ENCODE measurements around the gene RASAL2. TPM values are rescaled to one million over a fixed set of nuclear protein-coding genes. Genes with fewer than 3 reads are reported as not detected.
"Not testable (repeated sequence)": the region's sequence is repeated elsewhere in the genome, so short reads cannot be mapped to it uniquely, and the experiment has no call there.

The RASAL2 gene
- total RNA-seq, 2 experiments from 2014 or later, result not detected

DNA sequence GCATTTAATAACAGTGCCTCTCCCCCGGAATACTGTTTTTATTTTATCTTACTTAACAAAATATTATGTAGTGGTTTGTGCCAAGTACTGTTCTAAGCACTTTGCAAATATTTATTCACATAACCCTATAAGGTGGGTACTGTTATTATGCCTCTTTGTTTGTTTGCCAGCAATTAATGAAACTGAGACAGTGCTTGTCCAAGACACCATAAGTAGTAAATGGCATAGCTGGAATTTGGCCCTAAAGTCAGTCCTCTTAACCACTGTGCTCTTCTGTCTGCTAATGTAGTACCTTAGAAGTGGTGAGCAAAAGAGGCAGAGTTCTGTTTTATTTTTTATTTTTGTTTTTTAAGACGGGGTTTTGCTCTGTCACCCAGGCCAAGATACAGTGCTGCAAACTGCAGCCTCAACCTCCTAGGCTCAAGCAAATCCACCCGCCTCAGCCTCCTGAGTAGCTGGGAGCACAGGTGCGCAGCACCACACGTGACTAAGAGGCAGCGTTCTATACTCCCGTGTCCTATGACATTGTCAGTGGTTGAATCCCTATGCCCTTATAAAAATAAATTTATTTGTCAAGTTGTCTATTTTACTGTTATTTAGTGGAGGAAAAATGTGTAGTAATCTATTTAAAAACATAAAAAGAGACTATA, 237.1 kb downstream of the RASAL2 start:
- CTCF ChIA-PET, result no interaction called here
- intact Hi-C loops (cut with micrococcal nuclease), result no loop called here

DNA sequence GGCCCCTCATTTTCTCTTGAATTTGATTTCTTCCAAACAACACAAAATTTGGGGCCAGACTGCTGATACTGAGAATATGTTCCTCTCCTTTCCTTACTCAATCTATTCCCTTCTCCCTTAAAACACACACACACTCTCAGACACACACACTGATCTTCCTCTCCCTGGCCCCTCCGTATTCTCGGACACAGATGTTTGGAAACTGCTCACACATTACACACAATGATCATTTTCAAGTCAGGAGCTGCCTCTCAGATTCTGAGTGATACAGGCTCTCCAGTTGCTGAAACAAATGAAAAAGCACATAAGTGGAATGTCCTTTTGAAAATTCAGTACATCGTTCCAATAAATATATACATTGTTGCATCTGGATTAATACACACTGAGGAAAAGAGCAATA, 241.5 kb downstream of the RASAL2 start:
- H3K4me1 Mint-ChIP-seq (ENCODE audit: low read depth), result no peaks in the 10 kb centered on the region
- H3K27ac Mint-ChIP-seq, result no peak overlapping the region
- intact Hi-C loops (cut with micrococcal nuclease), result no loop called here
- peaks cover 2% of the 10 kb centered on the region for H3K27me3 Mint-ChIP-seq (ENCODE audit: low read depth)
- no peaks in the 10 kb centered on the region for H3K36me3 Mint-ChIP-seq (ENCODE audit: low read depth)
- no peak for DNase-seq
- H3K4me3 Mint-ChIP-seq, result no peak overlapping the region
- CTCF ChIA-PET, result no interaction called here
- no peaks in the 10 kb centered on the region for H3K9me3 Mint-ChIP-seq

More for the DNA sequence above, 237.1 kb downstream of the RASAL2 start:
- H3K27ac Mint-ChIP-seq, result no peak overlapping the region
- no peaks in the 10 kb centered on the region for H3K36me3 Mint-ChIP-seq (ENCODE audit: low read depth)
- DNase-seq, result no peak
- no peaks in the 10 kb centered on the region for H3K4me1 Mint-ChIP-seq (ENCODE audit: low read depth)
- H3K4me3 Mint-ChIP-seq, result no peak overlapping the region
- H3K27me3 Mint-ChIP-seq (ENCODE audit: low read depth), result peaks cover 3% of the 10 kb centered on the region
- no peaks in the 10 kb centered on the region for H3K9me3 Mint-ChIP-seq

DNA sequence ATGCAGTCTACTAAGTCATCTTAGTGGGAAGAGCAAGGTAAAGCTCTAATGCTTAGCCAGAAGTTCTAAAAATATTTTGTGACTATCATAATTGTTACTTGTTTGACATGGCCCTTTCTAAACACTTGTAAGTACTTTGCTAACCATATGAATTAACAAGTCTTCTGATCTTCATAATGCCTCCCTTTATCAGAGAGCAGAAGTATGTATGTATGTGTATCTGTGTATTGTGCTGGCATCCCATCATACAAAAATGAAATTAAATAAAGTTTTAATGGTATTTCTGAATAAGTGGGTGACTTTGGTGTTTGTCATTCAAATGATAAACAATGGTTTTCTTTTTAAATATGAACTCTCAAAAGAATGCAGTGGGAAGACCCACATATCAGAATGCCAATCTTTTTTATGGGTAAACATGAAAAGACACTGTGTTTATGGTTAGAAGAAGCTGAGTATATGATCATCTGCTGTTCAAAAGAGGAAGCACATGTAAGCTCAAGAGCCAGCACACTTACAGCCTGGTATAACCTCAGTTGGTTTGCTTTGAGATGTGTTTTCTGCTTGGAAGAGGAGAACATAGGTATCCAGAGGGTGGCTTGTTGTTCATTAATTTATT, 243.3 kb downstream of the RASAL2 start:
- H3K27ac Mint-ChIP-seq, result no peak overlapping the region
- CTCF ChIA-PET, result interaction anchor here (0.6 to 0.7 kb wide), 3 partner anchors 15 to 293 kb away, joined by 4 to 8 read pairs (median 7); no protein-coding TSS in a partner anchor
- no peaks in the 10 kb centered on the region for H3K4me1 Mint-ChIP-seq (ENCODE audit: low read depth)
- H3K9me3 Mint-ChIP-seq, result no peaks in the 10 kb centered on the region
- peaks cover 5% of the 10 kb centered on the region for H3K27me3 Mint-ChIP-seq (ENCODE audit: low read depth)
- no peak overlapping the region for H3K4me3 Mint-ChIP-seq
- intact Hi-C loops (cut with micrococcal nuclease), result no loop called here
- DNase-seq, result no peak
- H3K36me3 Mint-ChIP-seq (ENCODE audit: low read depth), result no peaks in the 10 kb centered on the region

DNA sequence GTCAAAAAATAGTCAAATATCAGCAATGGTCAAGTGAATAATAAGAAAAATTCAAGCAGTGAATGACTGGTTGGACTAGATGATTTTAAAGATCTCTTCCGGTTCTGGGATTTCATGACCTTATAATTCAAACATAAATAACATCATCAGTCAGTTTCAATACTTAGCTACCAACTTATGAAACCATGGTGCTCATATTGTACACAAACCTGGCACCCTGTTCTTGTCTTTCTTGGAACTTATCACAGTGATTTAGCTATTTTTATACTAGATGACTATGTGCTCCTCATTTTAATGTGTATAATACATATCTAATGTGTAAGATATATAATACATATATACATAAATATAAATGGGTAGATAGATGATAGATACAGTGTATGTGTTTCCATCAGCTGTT, 245.9 kb downstream of the RASAL2 start:
- Mint-ChIP-seq H3K27me3 (ENCODE audit: low read depth) (peaks cover 5% of the 10 kb centered on the region), H3K4me1 (ENCODE audit: low read depth) (no peaks in the 10 kb centered on the region), H3K27ac (no peak overlapping the region), H3K9me3 (no peaks in the 10 kb centered on the region), H3K36me3 (ENCODE audit: low read depth) (no peaks in the 10 kb centered on the region), H3K4me3 (no peak overlapping the region)
- intact Hi-C loops (cut with micrococcal nuclease), result no loop called here
- CTCF ChIA-PET, result no interaction called here
- DNase-seq, result no peak

DNA sequence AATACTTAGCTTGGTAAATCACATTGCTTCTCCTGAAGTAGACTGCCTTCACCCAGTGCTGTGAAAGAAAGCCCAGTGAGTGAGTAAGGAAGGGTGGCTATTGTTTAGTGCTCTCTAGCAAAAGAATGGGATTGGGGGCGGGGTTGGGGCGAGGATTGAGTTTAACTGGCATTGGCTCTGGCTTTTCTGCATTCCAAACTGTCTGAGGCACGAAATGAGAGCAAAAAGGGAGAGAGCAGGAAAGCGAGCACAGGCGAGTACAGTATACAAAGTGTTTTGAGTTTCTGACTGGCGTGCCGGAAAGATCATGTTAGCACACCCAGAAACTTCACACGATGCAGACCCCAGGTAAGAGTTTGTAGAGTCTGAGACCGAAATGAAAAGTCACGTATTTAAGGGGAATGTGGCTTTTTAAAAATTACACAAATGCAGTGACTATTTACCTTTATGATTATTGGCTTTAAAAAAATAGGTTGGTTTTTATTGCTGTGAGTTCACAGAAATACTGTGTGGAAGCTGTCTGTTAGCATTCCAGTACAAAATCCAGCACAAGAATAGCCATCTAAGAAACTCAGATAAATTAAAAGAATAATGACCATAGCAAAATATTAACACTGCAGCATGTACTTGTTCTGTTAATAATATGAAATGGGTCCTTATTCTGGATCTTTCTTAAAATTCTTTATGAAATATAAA, 247.5 kb downstream of the RASAL2 start:
- H3K36me3 Mint-ChIP-seq (ENCODE audit: low read depth), result no peaks in the 10 kb centered on the region
- H3K4me1 Mint-ChIP-seq (ENCODE audit: low read depth), result no peaks in the 10 kb centered on the region
- H3K9me3 Mint-ChIP-seq, result no peaks in the 10 kb centered on the region
- H3K27ac Mint-ChIP-seq, result no peak overlapping the region
- H3K27me3 Mint-ChIP-seq (ENCODE audit: low read depth), result peaks cover 5% of the 10 kb centered on the region
- intact Hi-C loops (cut with micrococcal nuclease), result no loop called here
- DNase-seq, result no peak
- CTCF ChIA-PET, result no interaction called here
- H3K4me3 Mint-ChIP-seq, result no peak overlapping the region

DNA sequence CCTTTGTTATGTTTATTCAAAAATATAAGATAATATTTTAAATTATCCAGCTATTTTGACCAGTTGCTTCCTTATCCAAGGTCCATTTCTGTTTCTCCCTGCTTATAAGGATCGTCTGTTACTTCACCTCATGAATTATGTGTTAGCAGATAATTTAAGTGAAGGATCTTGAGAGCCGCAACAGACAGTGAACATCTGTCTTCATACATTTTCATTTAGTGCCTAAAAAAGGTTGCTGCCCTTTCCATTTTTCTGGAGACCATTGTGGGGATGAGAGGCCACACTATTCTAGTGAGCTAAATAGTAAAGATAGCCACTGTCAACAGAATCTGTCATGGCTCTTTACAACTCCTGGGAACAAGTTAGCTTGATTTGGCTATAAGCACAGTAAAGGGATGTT, 248.8 kb downstream of the RASAL2 start:
- CTCF ChIA-PET, result no interaction called here
- no peak for DNase-seq
- no peaks in the 10 kb centered on the region for H3K9me3 Mint-ChIP-seq
- no peaks in the 10 kb centered on the region for H3K4me1 Mint-ChIP-seq (ENCODE audit: low read depth)
- H3K27me3 Mint-ChIP-seq (ENCODE audit: low read depth), result peaks cover 3% of the 10 kb centered on the region
- H3K27ac Mint-ChIP-seq, result no peak overlapping the region
- H3K4me3 Mint-ChIP-seq, result no peak overlapping the region
- no peaks in the 10 kb centered on the region for H3K36me3 Mint-ChIP-seq (ENCODE audit: low read depth)
- intact Hi-C loops (cut with micrococcal nuclease), result no loop called here

DNA sequence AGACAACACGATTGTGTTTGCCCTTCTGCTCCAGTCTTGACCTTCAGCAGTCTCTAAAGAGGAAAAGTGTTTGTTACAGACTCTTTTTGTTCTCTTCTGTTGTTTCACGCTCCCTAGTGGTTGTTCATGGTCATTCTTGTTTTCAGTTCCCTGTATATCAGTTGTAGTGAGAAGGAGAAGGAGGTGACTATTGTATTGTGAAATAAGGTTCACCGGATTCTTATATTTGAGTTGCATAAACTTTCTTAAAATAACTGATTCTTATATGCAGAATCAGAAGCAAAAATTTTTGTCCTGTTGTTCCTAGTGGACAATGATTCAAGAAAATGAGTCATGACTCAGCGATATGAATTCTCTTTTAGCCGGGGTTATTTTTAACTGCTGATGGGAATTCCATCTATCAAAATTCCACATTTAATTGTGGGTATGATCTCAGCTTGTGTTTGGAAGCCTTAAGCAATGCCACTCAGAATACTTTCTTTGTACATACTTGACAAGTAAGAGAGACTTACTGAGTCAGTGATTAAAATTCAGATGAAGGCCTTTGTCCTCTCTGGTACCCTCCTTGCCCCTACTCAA, 250.7 kb downstream of the RASAL2 start:
- Mint-ChIP-seq H3K36me3 (ENCODE audit: low read depth) (no peaks in the 10 kb centered on the region), H3K4me1 (ENCODE audit: low read depth) (no peaks in the 10 kb centered on the region), H3K4me3 (no peak overlapping the region), H3K9me3 (no peaks in the 10 kb centered on the region), H3K27ac (no peak overlapping the region), H3K27me3 (ENCODE audit: low read depth) (peaks cover 3% of the 10 kb centered on the region)
- CTCF ChIA-PET, result no interaction called here
- no peak for DNase-seq
- intact Hi-C loops (cut with micrococcal nuclease), result no loop called here

DNA sequence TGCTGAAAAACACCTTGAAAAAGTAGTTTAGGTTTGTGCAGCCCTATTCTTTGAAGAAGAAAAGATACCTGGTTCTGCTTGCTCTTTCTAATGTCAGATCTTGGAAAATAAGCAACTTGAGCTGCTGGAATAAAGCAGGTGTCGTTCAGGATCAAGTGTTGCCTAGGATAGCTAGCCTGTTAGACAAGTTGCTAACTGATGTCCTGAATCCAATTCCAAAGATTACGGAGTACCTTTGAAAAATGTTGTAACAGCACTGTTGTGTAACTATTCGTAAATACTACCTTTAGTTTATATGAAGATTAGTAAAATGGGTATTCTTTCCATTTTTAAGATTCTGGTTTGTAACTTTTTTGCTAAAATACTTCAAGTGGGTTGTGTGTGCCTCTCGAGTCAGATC, 251.3 kb downstream of the RASAL2 start:
- CTCF ChIA-PET, result interaction anchor here (0.6 kb wide), 2 partner anchors 20 to 212 kb away, joined by 3 to 4 read pairs; no protein-coding TSS in a partner anchor
- Mint-ChIP-seq H3K27ac (no peak overlapping the region), H3K9me3 (no peaks in the 10 kb centered on the region), H3K4me3 (no peak overlapping the region), H3K27me3 (ENCODE audit: low read depth) (peaks cover 3% of the 10 kb centered on the region), H3K36me3 (ENCODE audit: low read depth) (no peaks in the 10 kb centered on the region), H3K4me1 (ENCODE audit: low read depth) (no peaks in the 10 kb centered on the region)
- intact Hi-C loops (cut with micrococcal nuclease), result no loop called here
- DNase-seq, result no peak

DNA sequence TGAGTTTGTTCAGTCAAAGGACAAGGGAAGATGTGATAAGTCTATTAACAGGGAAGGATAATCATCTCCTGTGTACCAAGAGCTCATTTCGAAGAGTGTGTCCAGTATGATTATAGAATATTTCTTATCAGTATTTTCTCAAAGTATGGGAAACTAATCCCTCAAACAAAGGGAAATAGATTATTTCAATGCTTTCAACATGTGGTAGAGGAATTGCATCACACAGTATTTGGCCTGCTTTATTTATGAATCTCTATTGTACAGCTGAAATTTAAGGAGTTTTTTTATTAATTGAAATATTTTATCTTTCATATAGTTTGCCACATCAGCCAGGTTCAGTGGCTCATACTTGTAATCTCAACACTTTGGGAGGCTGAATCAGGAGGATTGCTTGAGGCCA, 251.9 kb downstream of the RASAL2 start:
- peaks cover 3% of the 10 kb centered on the region for H3K27me3 Mint-ChIP-seq (ENCODE audit: low read depth)
- no peaks in the 10 kb centered on the region for H3K9me3 Mint-ChIP-seq
- H3K27ac Mint-ChIP-seq, result no peak overlapping the region
- intact Hi-C loops (cut with micrococcal nuclease), result no loop called here
- no peaks in the 10 kb centered on the region for H3K36me3 Mint-ChIP-seq (ENCODE audit: low read depth)
- no peak for DNase-seq
- H3K4me3 Mint-ChIP-seq, result no peak overlapping the region
- CTCF ChIA-PET, result interaction anchor here (0.6 kb wide), 2 partner anchors 19 to 213 kb away, joined by 3 to 4 read pairs; no protein-coding TSS in a partner anchor
- H3K4me1 Mint-ChIP-seq (ENCODE audit: low read depth), result no peaks in the 10 kb centered on the region

DNA sequence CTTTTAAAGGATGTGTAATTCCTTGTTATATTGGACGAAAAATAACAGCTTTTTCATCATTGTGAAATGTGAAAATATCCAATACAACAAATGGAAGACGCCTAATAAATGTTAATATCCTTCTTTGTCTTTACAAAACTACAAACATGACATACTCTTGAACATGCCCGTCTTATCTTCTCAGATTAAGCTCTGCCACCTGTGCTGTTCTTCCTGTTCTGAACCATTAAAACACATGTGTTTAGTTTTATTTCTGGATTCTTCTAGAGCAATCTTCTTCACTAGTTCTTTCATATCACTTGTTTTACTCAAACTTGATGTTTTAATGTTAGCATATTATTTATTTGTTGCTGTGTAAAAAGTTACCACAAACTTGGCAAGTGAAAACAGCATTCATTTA, 255.9 kb downstream of the RASAL2 start:
- Mint-ChIP-seq H3K9me3 (peaks cover 7% of the 10 kb centered on the region), H3K27me3 (ENCODE audit: low read depth) (no peaks in the 10 kb centered on the region), H3K36me3 (ENCODE audit: low read depth) (no peaks in the 10 kb centered on the region), H3K4me3 (no peak overlapping the region), H3K27ac (no peak overlapping the region), H3K4me1 (ENCODE audit: low read depth) (no peaks in the 10 kb centered on the region)
- intact Hi-C loops (cut with micrococcal nuclease), result no loop called here
- CTCF ChIA-PET, result no interaction called here
- no peak for DNase-seq

DNA sequence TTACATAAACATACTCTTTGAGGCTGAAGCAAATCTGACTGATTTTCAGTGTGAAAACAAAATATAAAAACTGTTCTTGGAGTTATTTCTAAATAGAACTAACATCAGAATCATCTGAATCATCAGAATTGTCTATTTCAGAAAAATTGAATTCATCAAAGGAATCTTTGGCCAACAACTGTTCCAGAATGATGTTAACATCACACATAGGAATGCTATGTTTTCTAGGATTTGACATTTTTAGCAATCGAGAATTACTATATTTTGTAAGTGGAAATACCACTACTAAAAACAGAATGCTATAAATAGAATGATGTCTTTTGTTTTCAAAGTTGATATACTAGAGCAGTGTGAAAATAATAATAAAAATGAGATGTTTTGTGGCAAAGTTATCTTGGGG, 258.0 kb downstream of the RASAL2 start:
- H3K36me3 Mint-ChIP-seq (ENCODE audit: low read depth); H3K4me3 Mint-ChIP-seq; H3K4me1 Mint-ChIP-seq (ENCODE audit: low read depth); intact Hi-C loops (cut with micrococcal nuclease); H3K9me3 Mint-ChIP-seq; H3K27me3 Mint-ChIP-seq (ENCODE audit: low read depth); H3K27ac Mint-ChIP-seq; DNase-seq: not testable (repeated sequence)
- CTCF ChIA-PET, result interaction anchor here (0.6 kb wide), 3 partner anchors 15 to 128 kb away, joined by 3 to 4 read pairs (median 4); no protein-coding TSS in a partner anchor

DNA sequence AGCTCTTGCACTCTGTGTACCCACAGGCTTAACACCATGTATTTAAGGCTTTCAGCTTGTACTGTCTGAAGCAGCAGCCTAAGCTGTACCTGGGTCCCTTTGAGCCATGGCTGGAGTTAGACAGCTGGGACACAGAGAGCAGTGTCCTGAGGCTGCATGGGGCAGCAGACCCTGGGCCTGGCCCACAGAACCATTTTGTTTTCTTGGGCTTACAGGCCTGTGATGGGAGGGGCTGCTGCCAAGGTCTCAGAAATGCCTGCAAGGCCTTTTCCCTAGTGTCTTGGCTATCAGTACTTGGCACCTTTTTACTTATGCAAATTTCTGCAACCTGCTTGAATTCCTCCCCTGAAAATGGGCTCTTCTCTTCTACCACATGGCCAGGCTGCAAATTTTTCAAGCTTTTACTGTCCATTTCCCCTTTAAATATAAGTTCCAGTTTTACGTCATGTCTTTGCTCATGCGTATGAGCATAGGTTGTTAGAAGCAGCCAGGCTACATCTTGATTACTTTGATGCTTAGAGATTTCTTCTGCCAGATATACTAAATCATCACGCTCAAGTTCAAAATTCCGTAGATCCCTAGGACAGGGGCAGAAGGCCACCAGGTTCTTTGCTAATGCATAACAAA, 259.0 kb downstream of the RASAL2 start:
- Mint-ChIP-seq H3K4me1 (ENCODE audit: low read depth) (no peaks in the 10 kb centered on the region), H3K27ac (no peak overlapping the region), H3K9me3 (peaks cover 7% of the 10 kb centered on the region), H3K27me3 (ENCODE audit: low read depth) (no peaks in the 10 kb centered on the region), H3K4me3 (no peak overlapping the region), H3K36me3 (ENCODE audit: low read depth) (no peaks in the 10 kb centered on the region)
- DNase-seq, result no peak
- CTCF ChIA-PET, result no interaction called here
- intact Hi-C loops (cut with micrococcal nuclease), result no loop called here

Data from activated naive CD4-positive, alpha-beta T cell treated with anti-CD3 and anti-CD28 coated beads for 36 hours (primary cell).